HepG2 (cell line): Measurements from ENCODE around the gene XXYLT1. TPM values are rescaled to one million over a fixed set of nuclear protein-coding genes. Genes with fewer than 3 reads are reported as not detected.

Experiments
- ATAC-seq: fragments of 200-7000 bp; cut with Tn5 transposase; 3 replicates; pipeline ENCODE4 v1.9.1; 2020; ENCODE audit warnings: mild to moderate bottlenecking, moderate library complexity
- BruUV-seq: library from RNA; stranded (reverse); fragments of 400-500 nt; replicated peaks from 2 replicates; lab custom pipeline; 2021; lab: Mats Ljungman, UMichigan
- CTCF ChIA-PET: fragments of 300-600 bp; formaldehyde crosslinking; extraction: SDS; loops from one replicate; lab custom pipeline; 2021; ENCODE audit warnings: low total read pairs, inconsistent platforms, low intra/inter-chr PET ratio; lab: Yijun Ruan, JAX
- POLR2A ChIA-PET: fragments of 350-600 bp; sonication (Branson Sonifier 250); formaldehyde crosslinking; loops from one replicate; lab custom pipeline; 2020; ENCODE audit warnings: antibody characterized with exemption, inconsistent platforms; lab: Yijun Ruan, JAX
- DNase-seq: peaks from one replicate; pipeline ENCODE4 v3.0.0-alpha.2; 2015; ENCODE audit warnings: low spot score
- FAIRE-seq: peaks from 3 replicates; lab custom pipeline; 2011; peaks lifted over from hg19 to GRCh38; lab: Jason Lieb, UNC
- H2AFZ ChIP-seq: one replicate; pipeline ENCODE4 v1.6.1; 2011; ENCODE audit warnings: low read length, inconsistent platforms
- H3K27ac ChIP-seq: fragments of 300-600 bp; 3 replicates; pipeline ENCODE4 v1.8.0; 2011; ENCODE audit warnings: mixed run types, mild to moderate bottlenecking, mixed read lengths, low read length, inconsistent platforms; ENCODE audit not compliant: insufficient read depth; ENCODE audit errors: extremely low read length
- H3K27me3 ChIP-seq, 2 experiments: fragments of 200-600 bp in 1 of 2; 2 replicates in 1 of 2; 3 replicates in 1 of 2; pipeline versions ENCODE4 v1.6.0 to v1.8.0; 2011; ENCODE audit warnings: low read length in 2 of 2, mild to moderate bottlenecking in 2 of 2, moderate library complexity in 2 of 2, inconsistent platforms in 1 of 2; ENCODE audit not compliant: insufficient read depth in 2 of 2, control insufficient read depth in 1 of 2
- H3K36me3 ChIP-seq, 2 experiments: fragments of 200-600 bp in 1 of 2; replicated peaks in 1 of 2; 2 replicates in 1 of 2; 3 replicates in 1 of 2; pipeline versions ENCODE4 v1.5.1 to v1.8.0; 2011; ENCODE audit warnings: low read length in 2 of 2, inconsistent platforms in 1 of 2; ENCODE audit not compliant: insufficient read depth in 2 of 2, control insufficient read depth in 1 of 2
- H3K4me1 ChIP-seq: 2 replicates; pipeline ENCODE4 v1.5.1; 2012; ENCODE audit warnings: low read length, inconsistent platforms; ENCODE audit not compliant: insufficient read depth
- H3K4me2 ChIP-seq: 2 replicates; pipeline ENCODE4 v1.6.0; 2011; ENCODE audit warnings: low read depth, low read length, inconsistent platforms
- H3K4me3 ChIP-seq, 3 experiments: fragments of 200-600 bp in 1 of 3; sonication (generic), shearing (Covaris generic) in 1 of 3; replicated peaks in 1 of 3; 2 replicates each; pipeline ENCODE4 v1.5.1; 2011 to 2016; ENCODE audit warnings: low read length in 3 of 3, inconsistent platforms in 2 of 3, low read depth in 2 of 3, mild to moderate bottlenecking in 2 of 3, control low read depth in 1 of 3, mixed read lengths in 1 of 3; ENCODE audit not compliant: insufficient read depth in 1 of 3
- H3K79me2 ChIP-seq: one replicate; pipeline ENCODE4 v1.6.1; 2011; ENCODE audit warnings: low read length, inconsistent platforms; ENCODE audit not compliant: insufficient read depth
- H3K9ac ChIP-seq: 2 replicates; pipeline ENCODE4 v1.6.0; 2011; ENCODE audit warnings: mild to moderate bottlenecking, low read depth, low read length, inconsistent platforms; ENCODE audit not compliant: insufficient read depth
- H3K9me3 ChIP-seq: 2 replicates; pipeline ENCODE4 v1.5.1; 2012; ENCODE audit warnings: mild to moderate bottlenecking, low read length
- H4K20me1 ChIP-seq: 2 replicates; pipeline ENCODE4 v1.6.0; 2011; ENCODE audit warnings: inconsistent platforms, mild to moderate bottlenecking, low read length, moderate library complexity; ENCODE audit not compliant: insufficient read depth
- POLR2G ChIP-seq: fragments of 200-400 bp; formaldehyde crosslinking; IDR thresholded peaks from 2 replicates; pipeline ENCODE4 v1.6.1; 2018; ENCODE audit warnings: mild to moderate bottlenecking, low read depth, low read length, moderate library complexity
- PRDM15 ChIP-seq: sonication (generic); formaldehyde crosslinking; IDR thresholded peaks from 2 replicates; pipeline ENCODE4 v1.4.0; 2020; ENCODE audit warnings: missing genetic modification reagents
- SALL2 ChIP-seq: sonication (generic); formaldehyde crosslinking; IDR thresholded peaks from 2 replicates; pipeline ENCODE4 v1.8.1; 2023; ENCODE audit warnings: mild to moderate bottlenecking, missing genetic modification reagents, inconsistent platforms
- SRF ChIP-seq: IDR thresholded peaks from 2 replicates; pipeline ENCODE4 v1.6.1; 2011; ENCODE audit warnings: mild to moderate bottlenecking, low read depth, low read length, moderate library complexity
- TGIF2 ChIP-seq: IDR thresholded peaks from 2 replicates; pipeline ENCODE4 v1.6.1; 2016; ENCODE audit warnings: control low read depth, missing compliant biosample characterization
- ZBTB3 ChIP-seq: sonication (generic); formaldehyde crosslinking; IDR thresholded peaks from 2 replicates; pipeline ENCODE4 v1.4.0; 2020; ENCODE audit warnings: low read depth, mild to moderate bottlenecking, moderate library complexity, missing genetic modification reagents, borderline replicate concordance
- ZNF121 ChIP-seq: sonication (generic); formaldehyde crosslinking; IDR thresholded peaks from 2 replicates; pipeline ENCODE4 v1.5.0; 2020; ENCODE audit warnings: mild to moderate bottlenecking, missing genetic modification reagents
- ZNF770 ChIP-seq: sonication (generic); formaldehyde crosslinking; IDR thresholded peaks from 2 replicates; pipeline ENCODE4 v1.5.0; 2020; ENCODE audit warnings: mild to moderate bottlenecking, missing genetic modification reagents
- WGBS: methylation state at CpG from one replicate; pipeline ENCODE4 v1.1.6; 2017; ENCODE audit warnings: low lambda C conversion rate; 5-methylcytosine and 5-hydroxymethylcytosine counted together
- in situ Hi-C: cut with HindIII; loops from 2 replicates; pipeline ENCODE4 v1.10.0; 2017; ENCODE audit warnings: low pct_unique_long_range_greater_than_20kb; ENCODE audit not compliant: extremely low pct_ligation_motif_present
- intact Hi-C: fragments of 100-400 bp; cut with micrococcal nuclease; formaldehyde crosslinking; loops from one replicate; pipeline ENCODE4 v1.10.0; 2022; ENCODE audit not compliant: unreplicated experiment
- polyA plus RNA-seq, 8 experiments: library from polyadenylated mRNA; depleted of rRNA in 3 of 8; stranded (reverse) in 7 of 8; unstranded in 1 of 8; fragments of >200 nt; fragmentation: Illumina TruSeq in 4 of 8; extraction: Trizol in 4 of 8; gene quantifications; 2 replicates each; pipeline versions ENCODE4 v1.2.1 to v1.2.3, GENCODE V29; 2011 to 2016; ENCODE audit warnings: low read depth in 4 of 8, missing spikeins in 1 of 8, mixed read lengths in 1 of 8; ENCODE audit not compliant: insufficient read depth in 1 of 8
- total RNA-seq, 5 experiments: library from RNA; depleted of rRNA; stranded (reverse); fragments of >200 nt; fragmentation: Illumina TruSeq; extraction: Trizol; gene quantifications; 2 replicates each; pipeline ENCODE4 v1.2.3, GENCODE V29; 2016; ENCODE audit warnings: low read depth in 1 of 5

Gene XXYLT1
- total and polyA plus RNA-seq, 2 of the 13 experiments (the other 11 are each of a cell fraction or from before 2014, with no cell fraction given), result 17.7 to 19.0 TPM

GRCh38 chr3:195044411-195044810 lies 226.5 kb downstream of the XXYLT1 start:
- H3K4me2 ChIP-seq, result no peak overlapping the region
- H3K9me3 ChIP-seq, result no peaks in the 10 kb centered on the region
- no peaks in the 10 kb centered on the region for H3K79me2 ChIP-seq
- H4K20me1 ChIP-seq, result no peaks in the 10 kb centered on the region
- DNase-seq (no peak), ATAC-seq (no peak), FAIRE-seq (no peak)
- POLR2A ChIA-PET, result no interaction called here
- H3K4me3 ChIP-seq, result no peak overlapping the region
- BruUV-seq, result no TSS peak
- TF ChIP-seq ZNF121 (CRISPR knock-in tag) (no peak), TGIF2 (no peak), POLR2G (no peak), SALL2 (CRISPR knock-in tag) (no peak), PRDM15 (CRISPR knock-in tag) (no peak), ZBTB3 (no peak), SRF (no peak), ZNF770 (CRISPR knock-in tag) (no peak)
- CTCF ChIA-PET, result no interaction called here
- 40% methylated on average over 4 of the region's 7 CpGs for WGBS
- no peak overlapping the region for H3K9ac ChIP-seq
- no peaks in the 10 kb centered on the region for H3K36me3 ChIP-seq
- H2AFZ ChIP-seq, result no peak overlapping the region
- in situ Hi-C loops, result no loop called here
- H3K27me3 ChIP-seq, result peaks cover 7 to 77% of the 10 kb centered on the region in 2 experiments; a peak in 4 of 5 replicates
- intact Hi-C loops, result no loop called here
- H3K4me1 ChIP-seq, result peaks cover 24% of the 10 kb centered on the region
- H3K27ac ChIP-seq, result no peak overlapping the region
